K562 (cell line): Measurements from ENCODE around the gene PCDH12. TPM values are rescaled to one million over a fixed set of nuclear protein-coding genes. Genes with fewer than 3 reads are reported as not detected.

Experiments used
- BRCA1 ChIP-seq, 2 experiments: fragments of 450-650 bp in 1 of 2; sonication (generic) in 1 of 2; formaldehyde crosslinking in 1 of 2; IDR thresholded peaks; 2 replicates each; pipeline versions ENCODE4 v1.5.0 to v1.6.1; 2017 to 2020; ENCODE audit warnings: mild to moderate bottlenecking in 1 of 2, missing genetic modification reagents in 1 of 2
- CBFB ChIP-seq: sonication (generic); formaldehyde crosslinking; IDR thresholded peaks from 2 replicates; pipeline ENCODE4 v1.4.0; 2020; ENCODE audit warnings: mild to moderate bottlenecking, missing genetic modification reagents
- CXXC5 ChIP-seq: fragments of 250-450 bp; sonication (Bioruptor Pico); IDR thresholded peaks from 2 replicates; pipeline ENCODE4 v1.8.0; 2022; ENCODE audit warnings: inconsistent platforms, mild to moderate bottlenecking, moderate library complexity
- EP400 ChIP-seq: fragments of 450-650 bp; IDR thresholded peaks from 2 replicates; pipeline ENCODE4 v1.6.1; 2017; ENCODE audit warnings: antibody characterized with exemption, mild to moderate bottlenecking, moderate library complexity
- ETV6 ChIP-seq, 3 experiments: fragments of 150-350 bp in 1 of 3; sonication (generic) in 1 of 3; formaldehyde crosslinking in 1 of 3; IDR thresholded peaks; 2 replicates each; pipeline versions ENCODE4 v1.6.1 to v1.8.0; 2014 to 2022; ENCODE audit warnings: borderline replicate concordance in 2 of 3, low read depth in 2 of 3, antibody characterized with exemption in 1 of 3, low read length in 1 of 3, mild to moderate bottlenecking in 1 of 3, missing genetic modification reagents in 1 of 3
- EZH2 ChIP-seq: IDR thresholded peaks from 2 replicates; pipeline ENCODE4 v1.6.1; 2012; ENCODE audit warnings: low read depth, mild to moderate bottlenecking, inconsistent platforms, low read length, borderline replicate concordance
- HDAC6 ChIP-seq: IDR thresholded peaks from 2 replicates; pipeline ENCODE4 v1.6.1; 2012; ENCODE audit warnings: low read depth, mild to moderate bottlenecking, control low read depth, inconsistent platforms, low read length, moderate library complexity
- HMGN3 ChIP-seq: IDR thresholded peaks from 2 replicates; pipeline ENCODE4 v1.6.1; 2011; ENCODE audit warnings: borderline replicate concordance, low read depth, mild to moderate bottlenecking, mixed read lengths, low read length; ENCODE audit not compliant: insufficient read length; ENCODE audit errors: extremely low read depth
- HNRNPL ChIP-seq: fragments of 200-400 bp; formaldehyde crosslinking; IDR thresholded peaks from 2 replicates; pipeline ENCODE4 v1.6.1; 2017; ENCODE audit warnings: low read depth, mild to moderate bottlenecking, low read length
- KDM4B ChIP-seq, 2 experiments: fragments of 450-650 bp in 1 of 2; sonication (generic) in 1 of 2; IDR thresholded peaks; 2 replicates each; pipeline ENCODE4 v1.6.1; 2016 to 2017; ENCODE audit warnings: borderline replicate concordance in 2 of 2, antibody characterized with exemption in 1 of 2, low read depth in 1 of 2, mild to moderate bottlenecking in 1 of 2
- MIER1 ChIP-seq: fragments of 450-650 bp; IDR thresholded peaks from 2 replicates; pipeline ENCODE4 v1.6.1; 2016; ENCODE audit warnings: antibody characterized with exemption, mild to moderate bottlenecking, low read depth
- NR2C2 ChIP-seq, 2 experiments: fragments of 200-800 bp in 1 of 2; sonication (Bioruptor generic) in 1 of 2; sonication (generic) in 1 of 2; formaldehyde crosslinking in 1 of 2; IDR thresholded peaks; 2 replicates each; pipeline versions ENCODE4 v1.6.1 to v1.8.0; 2016 to 2022; ENCODE audit warnings: mild to moderate bottlenecking in 1 of 2, missing compliant biosample characterization in 1 of 2, missing genetic modification characterization in 1 of 2, missing genetic modification reagents in 1 of 2
- PATZ1 ChIP-seq: fragments of 250-450 bp; sonication (Bioruptor Pico); IDR thresholded peaks from 2 replicates; pipeline ENCODE4 v1.5.0; 2020; ENCODE audit warnings: mild to moderate bottlenecking, borderline replicate concordance
- SETDB1 ChIP-seq: IDR thresholded peaks from one replicate; pipeline ENCODE4 v1.6.1; 2012; ENCODE audit warnings: low read length, control low read depth, inconsistent platforms
- SMARCA5 ChIP-seq: fragments of 450-650 bp; IDR thresholded peaks from 2 replicates; pipeline ENCODE4 v1.6.1; 2016
- SPI1 ChIP-seq: IDR thresholded peaks from 2 replicates; pipeline ENCODE4 v1.6.1; 2011; ENCODE audit warnings: low read depth, low read length, control low read depth, borderline replicate concordance
- SREBF2 ChIP-seq: sonication (generic); formaldehyde crosslinking; IDR thresholded peaks from 2 replicates; pipeline ENCODE4 v1.4.0; 2020; ENCODE audit warnings: mild to moderate bottlenecking, missing genetic modification reagents
- SRSF9 ChIP-seq: fragments of 200-400 bp; formaldehyde crosslinking; IDR thresholded peaks from 2 replicates; pipeline ENCODE4 v1.6.1; 2017; ENCODE audit warnings: low read depth, low read length, borderline replicate concordance
- TAF7 ChIP-seq: fragments of 450-650 bp; IDR thresholded peaks from 2 replicates; pipeline ENCODE4 v1.6.1; 2016; ENCODE audit warnings: missing genetic modification characterization, missing compliant biosample characterization
- ZBTB43 ChIP-seq: sonication (generic); formaldehyde crosslinking; IDR thresholded peaks from 2 replicates; pipeline ENCODE4 v1.8.0; 2023; ENCODE audit warnings: mild to moderate bottlenecking, missing genetic modification reagents
- ZNF134 ChIP-seq: fragments of 250-450 bp; sonication (Bioruptor Pico); conservative IDR thresholded peaks from 2 replicates; pipeline ENCODE4 v1.4.0; 2020
- ZNF740 ChIP-seq, 3 experiments: fragments of 200-800 bp in 1 of 3; sonication (Bioruptor generic) in 1 of 3; sonication (generic) in 1 of 3; formaldehyde crosslinking in 1 of 3; IDR thresholded peaks; 2 replicates each; pipeline versions ENCODE4 v1.6.1 to v1.8.0; 2016 to 2022; ENCODE audit warnings: mild to moderate bottlenecking in 2 of 3, missing compliant biosample characterization in 2 of 3, missing genetic modification characterization in 2 of 3, missing genetic modification reagents in 1 of 3
- polyA plus RNA-seq, 8 experiments: library from polyadenylated mRNA; depleted of rRNA in 4 of 8; stranded (reverse) in 5 of 8; unstranded in 3 of 8; fragments of >200 nt; fragmentation: Nextera tagmentation in 2 of 8; fragmentation: Illumina TruSeq in 1 of 8; extraction: Ambion mirVana in 2 of 8; extraction: Trizol in 1 of 8; gene quantifications; 2 replicates each; pipeline versions ENCODE4 v1.2.1 to v1.2.3, GENCODE V29; 2011 to 2014; ENCODE audit warnings: inconsistent platforms in 1 of 8, missing spikeins in 1 of 8
- total RNA-seq, 7 experiments: library from RNA; depleted of rRNA in 6 of 7; stranded (reverse); fragments of >200 nt in 6 of 7; fragmentation: Illumina TruSeq in 2 of 7; extraction: Trizol in 2 of 7; gene quantifications; 2 replicates each; pipeline versions ENCODE4 v1.2.1 to v1.2.3, GENCODE V29; 2011 to 2021; ENCODE audit warnings: low replicate concordance in 1 of 7

PCDH12 gene
- total and polyA plus RNA-seq, 9 of the 15 experiments (the other 6 are each of a cell fraction or from before 2014, with no cell fraction given) = 0.01 to 0.04 (median 0.01) TPM; not detected in 4

- TF ChIP-seq EZH2 (no peak), HNRNPL (peak; percentile 66; the same call in 1 of the 2 replicates), CXXC5 (CRISPR knock-in tag) (peak; percentile 84), ZNF134 (CRISPR knock-in tag) (peak; percentile 43), TAF7 (tag) (peak; percentile 72), SREBF2 (CRISPR knock-in tag) (no peak), SPI1 (peak; percentile 24; the same call in 1 of the 2 replicates), NR2C2 (CRISPR knock-in tag; IDR thresholded peaks at IDR 0.05) (peak; percentile 30; the same call in 1 of the 2 replicates), NR2C2 (tag; IDR thresholded peaks at IDR 0.05) (peak; percentile 60; the same call in 1 of the 2 replicates), SRSF9 (no peak), CBFB (CRISPR knock-in tag) (no peak), SMARCA5 (no peak), SETDB1 (no peak), ZBTB43 (CRISPR knock-in tag) (0 out of 2 replicates have a peak, but pooled peaks have one; percentile 27), ZNF740 (CRISPR knock-in tag; IDR thresholded peaks at IDR 0.05) (peak; percentile 88), ZNF740 (tag; IDR thresholded peaks at IDR 0.05) (peak in 1 of 2 experiments; percentile 53; a peak in 1 of 4 replicates), HDAC6 (no peak), MIER1 (no peak), ETV6 (IDR thresholded peaks at IDR 0.05; ENCODE audit: borderline replicate concordance in 1 of 2, low read depth in 2 of 2, low read length in 1 of 2) (peak in 1 of 2 experiments; percentile 22; a peak in 1 of 4 replicates), ETV6 (CRISPR knock-in tag; IDR thresholded peaks at IDR 0.05; ENCODE audit: borderline replicate concordance) (no peak), KDM4B (IDR thresholded peaks at IDR 0.05; ENCODE audit: borderline replicate concordance in 2 of 2, low read depth in 1 of 2) (no peak; a peak in 1 of 4 replicates), EP400 (peak; percentile 82), PATZ1 (CRISPR knock-in tag) (no peak), BRCA1 (IDR thresholded peaks at IDR 0.05) (no peak), BRCA1 (CRISPR knock-in tag; IDR thresholded peaks at IDR 0.05) (no peak), HMGN3 (peak; percentile 93)
Observed at GRCh38 chr5:141968914-141969608, 11.1 kb upstream of the PCDH12 start, which contains the start of gene RNF14 (continued).
